ENCODE results near the gene E2F2.

Gene E2F2

DNA sequence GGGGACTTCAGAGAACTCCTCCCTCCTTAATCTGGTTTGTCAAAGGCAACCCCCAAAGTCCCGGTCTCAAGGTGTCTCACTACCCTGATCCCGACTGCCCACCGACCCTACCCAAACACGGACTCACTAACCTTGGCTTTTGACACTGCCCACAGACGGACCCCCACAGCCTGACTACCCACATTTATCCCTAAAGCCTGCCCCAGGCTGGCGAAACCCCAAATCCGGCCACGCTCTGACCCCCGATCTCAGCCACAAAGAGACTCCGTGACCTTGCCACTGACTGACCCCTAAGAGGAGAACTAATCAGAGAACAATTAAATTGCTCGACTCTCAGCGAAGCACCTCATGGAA is 23.1 kb upstream of the E2F2 start:
- DNase-seq (ENCODE audit: low read depth) = no peak
- TF ChIP-seq, protein P1, sequence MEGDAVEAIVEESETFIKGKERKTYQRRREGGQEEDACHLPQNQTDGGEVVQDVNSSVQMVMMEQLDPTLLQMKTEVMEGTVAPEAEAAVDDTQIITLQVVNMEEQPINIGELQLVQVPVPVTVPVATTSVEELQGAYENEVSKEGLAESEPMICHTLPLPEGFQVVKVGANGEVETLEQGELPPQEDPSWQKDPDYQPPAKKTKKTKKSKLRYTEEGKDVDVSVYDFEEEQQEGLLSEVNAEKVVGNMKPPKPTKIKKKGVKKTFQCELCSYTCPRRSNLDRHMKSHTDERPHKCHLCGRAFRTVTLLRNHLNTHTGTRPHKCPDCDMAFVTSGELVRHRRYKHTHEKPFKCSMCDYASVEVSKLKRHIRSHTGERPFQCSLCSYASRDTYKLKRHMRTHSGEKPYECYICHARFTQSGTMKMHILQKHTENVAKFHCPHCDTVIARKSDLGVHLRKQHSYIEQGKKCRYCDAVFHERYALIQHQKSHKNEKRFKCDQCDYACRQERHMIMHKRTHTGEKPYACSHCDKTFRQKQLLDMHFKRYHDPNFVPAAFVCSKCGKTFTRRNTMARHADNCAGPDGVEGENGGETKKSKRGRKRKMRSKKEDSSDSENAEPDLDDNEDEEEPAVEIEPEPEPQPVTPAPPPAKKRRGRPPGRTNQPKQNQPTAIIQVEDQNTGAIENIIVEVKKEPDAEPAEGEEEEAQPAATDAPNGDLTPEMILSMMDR (conservative IDR thresholded peaks at IDR 0.05; ENCODE audit: low read length) = no peak
- peak overlapping the region; percentile 52 for H3K4me3 ChIP-seq (ENCODE audit: low read length)

DNA sequence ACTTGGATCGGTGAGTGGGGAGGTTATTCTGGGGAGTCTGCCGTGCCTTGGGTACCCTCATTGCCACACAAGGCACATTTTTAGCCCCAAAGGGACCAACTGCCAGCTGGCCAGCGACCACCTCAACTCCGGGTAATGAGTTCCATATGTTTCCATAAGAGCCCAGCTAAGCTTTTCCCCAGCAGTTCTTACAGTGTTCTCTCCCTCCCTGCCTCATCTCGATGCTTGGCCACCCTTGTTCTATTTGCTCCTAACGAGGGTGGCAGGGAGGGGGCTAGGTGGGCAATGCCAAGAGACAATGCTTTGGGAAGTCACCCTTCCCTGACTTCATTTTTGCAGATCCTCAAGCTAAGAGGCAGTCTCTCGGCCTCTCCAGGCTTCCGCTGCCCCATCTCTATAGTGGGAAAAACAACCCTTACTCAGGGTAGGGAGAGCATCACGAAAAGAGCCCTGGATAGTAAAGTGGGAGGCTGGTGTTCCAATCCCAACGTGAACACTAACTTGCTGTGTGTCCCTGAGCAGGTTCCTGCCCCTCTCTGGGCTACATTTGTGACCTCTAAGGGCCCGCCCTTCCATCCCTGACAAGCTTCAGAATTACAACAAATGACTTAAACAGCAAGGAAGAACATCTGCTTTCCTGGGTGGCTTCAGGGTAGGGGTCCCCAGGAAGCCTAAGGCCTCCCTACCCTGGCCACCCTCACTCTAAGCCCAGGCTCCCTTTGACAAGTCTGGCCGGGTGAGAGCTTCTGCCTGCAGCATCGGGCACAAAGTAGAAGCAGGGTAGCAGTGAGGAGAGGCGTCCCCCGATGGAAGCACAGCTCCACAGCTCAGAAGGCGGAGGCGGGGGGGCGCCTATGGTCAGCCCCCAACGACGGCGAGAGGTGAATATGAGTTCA is 22.4 kb upstream of the E2F2 start:
- DNase-seq (ENCODE audit: low read depth) = no peak
- no peak overlapping the region for H3K4me3 ChIP-seq (ENCODE audit: low read length)
- TF ChIP-seq, protein P1 (conservative IDR thresholded peaks at IDR 0.05; ENCODE audit: low read length) = no peak

DNA sequence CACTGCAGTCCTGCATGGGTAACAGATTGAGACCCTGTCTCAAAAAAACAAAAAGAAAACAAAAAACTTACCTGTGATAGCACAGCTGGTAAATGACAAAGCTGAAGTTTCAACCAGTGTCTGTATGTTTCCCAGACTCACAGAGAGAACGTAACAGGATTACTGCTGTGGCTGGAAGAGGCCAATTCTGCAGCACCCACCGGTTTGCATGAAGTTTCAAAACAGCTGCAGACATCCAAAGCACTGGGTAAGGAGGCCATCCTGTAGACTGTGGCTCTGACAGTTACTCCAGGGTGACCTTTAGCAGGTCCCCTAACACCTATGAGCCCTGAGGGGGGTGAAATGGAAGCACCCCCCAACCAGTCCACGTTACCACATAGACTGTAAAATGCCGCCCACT is 20.8 kb upstream of the E2F2 start:
- DNase-seq (ENCODE audit: low read depth) = no peak
- TF ChIP-seq, protein P1 (conservative IDR thresholded peaks at IDR 0.05; ENCODE audit: low read length) = no peak
- no peak overlapping the region for H3K4me3 ChIP-seq (ENCODE audit: low read length)

DNA sequence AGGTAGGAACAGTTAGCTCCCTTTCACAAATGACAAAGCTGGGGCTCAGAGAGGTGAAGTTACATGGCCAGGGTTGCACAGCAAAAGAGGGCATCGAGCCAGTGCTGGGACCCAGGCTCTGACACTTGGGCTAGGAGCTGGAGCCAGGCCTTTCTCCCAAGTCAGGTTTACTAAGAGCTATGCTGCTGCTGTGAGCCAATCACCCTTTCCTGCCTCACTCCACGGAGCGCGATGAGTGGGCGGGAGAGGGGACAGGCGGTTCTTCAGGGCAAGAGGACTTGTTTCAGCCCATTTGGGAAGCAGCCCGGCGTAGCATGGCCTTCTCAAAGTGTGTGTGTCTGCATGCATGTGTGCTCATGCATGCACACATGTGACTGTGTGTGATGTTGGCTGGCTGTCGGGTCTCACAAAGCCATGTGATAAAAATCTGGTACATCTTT is 17.7 kb upstream of the E2F2 start:
- TF ChIP-seq, protein P1 (conservative IDR thresholded peaks at IDR 0.05; ENCODE audit: low read length) = no peak
- peak; percentile 71 for DNase-seq (ENCODE audit: low read depth)
- no peak overlapping the region for H3K4me3 ChIP-seq (ENCODE audit: low read length)

DNA sequence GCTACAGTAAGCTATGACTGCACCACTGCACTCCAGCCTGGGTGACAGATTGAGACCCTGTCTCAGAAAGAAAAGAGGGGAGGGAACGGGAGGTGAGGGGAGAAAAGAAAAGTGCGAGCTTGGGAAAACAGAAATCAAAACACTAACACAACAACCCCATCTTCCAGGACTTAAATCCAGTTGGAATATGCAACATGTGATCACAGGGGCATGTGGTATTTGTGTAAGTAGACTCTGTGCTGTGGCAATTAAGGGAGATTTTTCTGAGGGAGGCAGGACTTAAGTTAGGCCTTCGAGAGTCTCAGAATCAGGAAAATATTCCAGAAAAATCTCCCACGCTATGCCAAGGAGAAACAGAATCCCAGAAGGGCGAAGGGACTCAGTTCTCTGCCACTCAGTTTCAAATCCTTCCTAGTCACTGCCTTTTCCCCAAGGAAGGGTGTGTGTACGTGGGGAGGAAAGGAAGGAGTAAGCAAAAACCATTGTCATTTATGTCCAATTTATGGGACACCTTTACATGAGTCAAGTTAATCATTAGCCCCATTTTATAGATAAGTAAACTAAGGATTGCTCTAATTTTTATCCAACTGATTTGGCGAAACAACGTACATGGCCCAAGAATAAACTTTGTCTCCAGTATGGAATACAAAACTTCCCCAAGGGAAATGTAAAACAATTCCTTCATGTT is 16.0 kb upstream of the E2F2 start:
- TF ChIP-seq, protein P1 (conservative IDR thresholded peaks at IDR 0.05; ENCODE audit: low read length) = no peak
- H3K4me3 ChIP-seq (ENCODE audit: low read length) = no peak overlapping the region
- no peak for DNase-seq (ENCODE audit: low read depth)

DNA sequence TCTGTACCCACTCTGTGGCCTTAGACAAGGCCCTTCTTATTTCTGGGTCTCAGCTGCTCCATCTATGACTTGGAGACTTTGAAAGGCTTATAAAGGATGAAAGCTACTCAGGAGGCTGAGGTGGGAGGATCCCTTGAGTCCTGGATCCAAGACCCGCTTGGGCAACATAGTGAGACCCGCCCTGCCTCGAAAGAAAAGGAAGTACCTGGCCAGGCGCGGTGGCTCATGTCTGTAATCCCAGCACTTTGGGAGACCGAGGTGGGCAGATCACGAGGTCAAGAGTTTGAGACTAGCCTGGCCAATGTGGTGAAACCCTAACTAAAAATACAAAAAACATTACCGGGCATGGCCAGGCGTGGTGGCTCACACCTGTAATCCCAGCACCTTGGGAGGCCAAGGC is 14.8 kb upstream of the E2F2 start:
- TF ChIP-seq, protein P1 (conservative IDR thresholded peaks at IDR 0.05; ENCODE audit: low read length) = no peak
- no peak overlapping the region for H3K4me3 ChIP-seq (ENCODE audit: low read length)
- no peak for DNase-seq (ENCODE audit: low read depth)
